GM12873 (cell line): ENCODE measurements around the gene GPR156.

ENCODE experiments used
- TF ChIP-seq, protein P1 (sequence below): IDR thresholded peaks from 2 replicates; pipeline ENCODE4 v1.5.1; 2012; ENCODE audit warnings: low read depth, mild to moderate bottlenecking, moderate library complexity, low read length, control low read depth; ENCODE audit not compliant: insufficient read depth; ENCODE audit errors: missing control alignments

Gene GPR156

DNA sequence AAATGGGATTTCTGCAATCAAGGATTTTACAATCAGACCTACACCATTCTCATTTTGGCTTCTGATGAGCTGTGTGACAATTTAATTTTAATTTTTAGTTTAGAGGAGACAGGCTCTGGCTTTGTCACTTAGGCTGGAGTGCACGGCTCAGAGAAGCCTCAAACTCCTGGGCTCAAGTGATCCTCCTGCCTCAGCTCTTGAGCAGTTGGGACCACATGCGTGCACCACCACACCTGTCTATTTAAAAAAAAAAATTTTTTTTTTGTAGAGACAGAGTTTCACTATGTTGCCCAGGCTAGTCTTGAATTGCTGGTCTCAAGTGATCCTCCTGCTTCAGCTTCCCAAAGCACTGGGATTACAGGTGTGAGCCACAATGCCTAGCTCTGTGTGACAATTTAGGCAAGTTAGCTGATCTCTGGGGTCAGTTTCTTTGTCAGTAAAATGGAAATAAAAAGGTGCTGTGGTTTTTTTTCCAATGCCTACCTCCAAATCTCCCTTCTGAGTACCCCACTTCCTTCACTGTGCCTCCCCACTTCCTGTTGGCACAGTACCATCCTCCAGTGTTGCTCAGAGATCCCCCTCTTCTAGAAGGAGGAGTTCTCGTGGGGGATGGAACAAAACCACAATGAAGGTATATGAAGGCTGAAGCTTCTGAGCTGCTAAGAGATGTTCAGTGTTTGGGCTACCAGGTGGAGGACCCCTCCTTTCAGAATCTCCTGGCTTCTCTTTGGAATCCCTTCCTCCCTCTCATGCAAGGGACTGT lies 136.7 kb downstream of the GPR156 start:
- TF ChIP-seq, protein P1, sequence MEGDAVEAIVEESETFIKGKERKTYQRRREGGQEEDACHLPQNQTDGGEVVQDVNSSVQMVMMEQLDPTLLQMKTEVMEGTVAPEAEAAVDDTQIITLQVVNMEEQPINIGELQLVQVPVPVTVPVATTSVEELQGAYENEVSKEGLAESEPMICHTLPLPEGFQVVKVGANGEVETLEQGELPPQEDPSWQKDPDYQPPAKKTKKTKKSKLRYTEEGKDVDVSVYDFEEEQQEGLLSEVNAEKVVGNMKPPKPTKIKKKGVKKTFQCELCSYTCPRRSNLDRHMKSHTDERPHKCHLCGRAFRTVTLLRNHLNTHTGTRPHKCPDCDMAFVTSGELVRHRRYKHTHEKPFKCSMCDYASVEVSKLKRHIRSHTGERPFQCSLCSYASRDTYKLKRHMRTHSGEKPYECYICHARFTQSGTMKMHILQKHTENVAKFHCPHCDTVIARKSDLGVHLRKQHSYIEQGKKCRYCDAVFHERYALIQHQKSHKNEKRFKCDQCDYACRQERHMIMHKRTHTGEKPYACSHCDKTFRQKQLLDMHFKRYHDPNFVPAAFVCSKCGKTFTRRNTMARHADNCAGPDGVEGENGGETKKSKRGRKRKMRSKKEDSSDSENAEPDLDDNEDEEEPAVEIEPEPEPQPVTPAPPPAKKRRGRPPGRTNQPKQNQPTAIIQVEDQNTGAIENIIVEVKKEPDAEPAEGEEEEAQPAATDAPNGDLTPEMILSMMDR: no peak

DNA sequence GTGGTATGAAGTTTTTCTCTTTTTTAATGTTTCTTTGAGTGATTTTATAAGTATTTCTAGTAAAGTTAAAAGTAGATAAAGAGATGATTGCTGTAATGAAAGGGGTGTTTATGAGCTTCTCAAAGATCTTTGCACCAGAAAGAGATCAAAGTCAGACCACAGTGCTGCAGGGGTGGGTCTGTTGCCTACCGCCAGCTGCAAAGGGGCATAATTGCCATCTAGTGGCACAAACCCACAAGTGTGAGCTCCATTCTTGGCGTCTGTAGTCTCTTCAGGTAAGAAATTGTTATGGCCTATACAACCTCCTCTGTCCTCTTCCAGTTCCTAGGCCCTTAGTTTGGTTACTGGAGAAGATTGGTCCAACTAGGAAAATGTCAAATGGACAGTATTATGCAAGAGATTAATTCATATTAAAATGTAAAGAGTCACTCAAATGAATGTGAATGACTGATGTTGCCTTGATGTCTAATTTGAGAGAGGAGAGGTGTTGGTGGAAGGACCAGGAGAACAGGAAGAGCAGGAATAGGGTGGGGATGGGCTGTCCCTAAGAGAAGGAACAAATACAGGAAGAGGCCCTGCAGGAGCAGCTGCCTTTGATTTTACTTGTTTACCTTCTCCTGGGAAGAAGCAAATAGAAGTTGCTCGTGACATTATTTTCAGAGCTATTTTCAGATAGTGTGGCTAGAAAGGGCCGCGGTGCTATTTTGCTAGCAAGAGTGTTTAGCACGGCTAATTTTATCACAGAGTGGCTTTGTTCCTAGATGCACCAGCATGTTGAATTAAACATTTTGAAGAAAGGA lies 137.8 kb downstream of the GPR156 start:
- TF ChIP-seq, protein P1: peak; percentile 53

DNA sequence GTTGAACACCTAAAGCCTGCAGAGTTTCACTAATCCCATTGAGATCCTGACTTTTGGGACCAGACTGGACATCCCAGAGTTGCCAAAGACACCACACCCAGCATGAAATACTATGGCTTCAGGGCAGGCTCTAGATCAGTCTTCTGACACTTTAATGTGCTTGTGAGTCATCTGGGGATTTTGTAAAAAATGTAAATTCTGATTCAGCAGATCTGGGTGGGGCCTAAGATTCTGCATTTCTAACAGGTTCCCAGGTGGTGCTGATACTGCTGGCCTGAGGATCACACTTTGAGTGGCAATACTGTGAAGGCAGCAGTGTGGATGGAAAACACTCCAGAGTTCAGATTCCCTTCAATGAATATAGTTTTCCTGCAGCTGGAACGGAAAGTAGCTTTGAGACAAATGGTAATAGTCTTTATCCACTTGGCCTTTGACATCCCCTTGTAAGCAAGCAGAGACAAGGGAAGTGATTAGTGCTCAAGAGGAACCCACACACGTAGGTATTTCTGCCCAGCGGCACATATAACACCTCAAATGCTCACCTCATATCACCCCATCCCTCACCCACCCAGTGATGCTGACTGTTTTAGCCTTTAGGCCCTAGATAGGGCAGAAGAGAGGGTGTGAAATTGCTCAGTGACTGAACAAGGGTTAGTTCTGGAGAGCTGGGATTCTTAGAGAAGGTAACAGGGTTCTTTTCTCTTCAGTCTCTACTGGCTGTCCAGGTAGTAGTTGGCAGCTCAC lies 139.3 kb downstream of the GPR156 start:
- TF ChIP-seq, protein P1: no peak

DNA sequence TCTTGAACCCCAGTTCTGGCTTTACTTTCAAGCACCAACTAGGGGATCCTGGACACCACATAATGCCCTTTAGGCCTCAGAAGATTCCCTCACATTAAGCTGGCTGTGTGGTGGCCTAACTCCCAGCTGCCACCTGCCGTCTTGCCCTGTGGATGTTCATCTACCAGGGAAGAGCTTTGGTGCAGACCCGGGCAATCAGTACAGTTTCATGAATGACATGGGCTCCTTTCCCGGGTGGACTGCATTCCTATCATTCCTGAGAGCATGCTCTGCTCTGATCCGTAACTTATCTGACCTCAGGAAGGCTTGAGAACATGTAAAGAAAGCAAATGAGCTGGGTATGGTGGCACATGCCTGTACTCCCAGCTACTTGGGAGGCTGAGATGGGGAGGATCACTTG lies 140.8 kb downstream of the GPR156 start:
- TF ChIP-seq, protein P1: no peak

DNA sequence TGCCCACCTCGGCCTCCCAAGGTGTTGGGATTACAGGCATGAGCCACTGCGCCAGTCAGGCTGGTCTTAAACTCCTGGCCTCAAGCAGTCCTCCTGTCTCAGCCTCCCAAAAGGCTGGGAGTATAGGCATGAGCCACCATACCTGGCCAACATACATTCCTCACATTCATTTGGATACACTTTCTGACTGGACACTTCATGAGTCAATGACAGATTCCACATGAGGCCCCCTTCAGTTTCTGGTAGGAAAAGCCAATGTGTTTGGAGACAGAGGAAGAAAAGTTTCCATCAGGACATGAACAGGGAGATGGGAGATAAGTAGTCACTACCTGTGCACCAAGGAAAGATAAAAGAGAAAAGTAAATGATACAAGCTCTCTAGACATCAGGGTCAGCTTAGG lies 141.3 kb downstream of the GPR156 start:
- TF ChIP-seq, protein P1: no peak

DNA sequence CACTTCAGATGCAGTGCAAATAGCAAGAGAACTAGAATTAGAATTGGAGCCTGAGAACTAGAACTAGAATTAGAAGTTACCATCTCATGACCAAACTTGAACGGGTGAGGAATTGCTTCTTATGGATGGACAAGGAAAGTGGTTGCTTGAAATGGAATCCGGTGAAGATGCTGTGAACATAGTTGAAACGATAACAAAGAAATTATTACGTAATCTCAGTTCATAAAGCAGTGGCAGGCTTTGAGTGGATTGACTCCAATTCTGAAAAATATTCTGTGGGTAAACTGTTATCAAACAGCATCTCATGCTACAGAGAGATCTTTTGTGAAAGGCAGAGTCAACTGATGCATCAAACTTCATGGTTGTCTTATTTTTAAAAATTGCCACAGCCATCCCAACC lies 142.8 kb downstream of the GPR156 start:
- TF ChIP-seq, protein P1: no peak
